Putamen (tissue), 1 donor: Measurements from ENCODE around the gene GPR157.
"Not testable (repeated sequence)": the region's sequence is repeated elsewhere in the genome, so short reads cannot be mapped to it uniquely, and the experiment has no call there.

Experiments
- DNase-seq: peaks from one replicate; pipeline ENCODE4 v3.0.0-alpha.2; 2016; ENCODE audit warnings: low spot score

GPR157 gene

GRCh38 chr1:9115351-9116205 lies 13.3 kb downstream of the GPR157 start:
- no peak for DNase-seq

DNA sequence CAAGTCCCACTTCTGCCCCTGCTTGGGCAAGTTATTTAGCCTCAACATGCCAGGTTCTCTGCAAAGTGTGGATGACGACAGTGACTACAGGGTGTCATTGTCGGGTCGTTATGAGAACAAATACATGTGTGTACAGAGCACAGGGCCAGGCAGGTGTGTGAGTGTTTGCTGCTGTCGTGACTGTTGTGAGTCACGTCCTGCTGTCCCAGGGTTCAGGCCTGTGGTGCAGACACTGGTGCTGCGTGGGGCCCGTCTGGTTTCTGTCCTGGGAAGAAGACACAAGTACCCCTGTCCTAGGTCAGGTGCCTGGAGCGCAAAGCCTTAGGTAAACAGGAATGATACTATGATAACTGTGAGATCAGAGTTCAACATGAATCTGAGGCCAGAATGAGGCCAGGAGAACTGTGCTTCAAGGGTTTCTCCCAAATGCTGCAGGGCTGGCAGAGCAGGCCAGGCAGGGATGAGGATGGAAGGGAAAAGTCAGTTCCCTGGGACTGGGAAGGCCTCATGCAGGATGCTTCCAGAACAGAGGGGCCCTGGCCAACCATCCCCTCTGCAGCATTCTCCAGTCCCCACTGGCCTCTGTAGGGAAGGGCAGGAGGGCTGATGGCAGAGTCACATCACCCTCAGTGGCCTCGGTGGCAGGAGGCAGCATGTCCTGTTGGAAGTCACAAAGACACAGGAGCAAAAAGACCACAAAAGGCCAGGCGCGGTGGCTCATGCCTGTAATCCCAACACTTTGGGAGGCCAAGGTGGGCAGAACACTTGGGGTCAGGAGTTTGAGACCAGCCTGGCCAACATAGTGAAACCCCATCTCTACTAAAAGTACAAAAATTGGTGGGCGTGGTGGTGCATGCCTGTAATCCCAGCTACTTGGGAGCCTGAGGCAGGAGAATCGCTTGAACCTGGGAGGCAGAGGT lies 15.7 kb downstream of the GPR157 start:
- DNase-seq, result no peak

DNA sequence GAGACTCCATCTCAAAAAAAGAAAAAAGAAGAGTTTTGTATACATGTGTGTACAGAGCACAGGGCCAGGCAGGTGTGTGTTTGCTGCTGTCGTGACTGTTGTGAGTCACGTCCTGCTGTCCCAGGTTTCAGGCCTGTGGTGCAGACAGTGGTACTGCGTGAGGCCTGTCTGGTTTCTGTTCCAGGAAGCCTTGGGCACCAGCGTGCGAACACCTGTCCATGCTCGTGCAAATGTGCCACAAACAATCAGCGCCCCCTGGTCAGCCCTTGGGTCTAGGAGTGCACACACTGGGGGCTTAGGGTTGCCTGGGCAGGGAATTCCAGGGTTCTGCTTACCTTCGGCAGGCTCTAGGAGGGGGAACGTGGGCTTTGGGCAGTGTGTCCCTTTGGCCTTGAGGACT lies 16.9 kb downstream of the GPR157 start:
- DNase-seq, result no peak

GRCh38 chr1:9111357-9111691 lies 17.6 kb downstream of the GPR157 start:
- DNase-seq, result no peak

DNA sequence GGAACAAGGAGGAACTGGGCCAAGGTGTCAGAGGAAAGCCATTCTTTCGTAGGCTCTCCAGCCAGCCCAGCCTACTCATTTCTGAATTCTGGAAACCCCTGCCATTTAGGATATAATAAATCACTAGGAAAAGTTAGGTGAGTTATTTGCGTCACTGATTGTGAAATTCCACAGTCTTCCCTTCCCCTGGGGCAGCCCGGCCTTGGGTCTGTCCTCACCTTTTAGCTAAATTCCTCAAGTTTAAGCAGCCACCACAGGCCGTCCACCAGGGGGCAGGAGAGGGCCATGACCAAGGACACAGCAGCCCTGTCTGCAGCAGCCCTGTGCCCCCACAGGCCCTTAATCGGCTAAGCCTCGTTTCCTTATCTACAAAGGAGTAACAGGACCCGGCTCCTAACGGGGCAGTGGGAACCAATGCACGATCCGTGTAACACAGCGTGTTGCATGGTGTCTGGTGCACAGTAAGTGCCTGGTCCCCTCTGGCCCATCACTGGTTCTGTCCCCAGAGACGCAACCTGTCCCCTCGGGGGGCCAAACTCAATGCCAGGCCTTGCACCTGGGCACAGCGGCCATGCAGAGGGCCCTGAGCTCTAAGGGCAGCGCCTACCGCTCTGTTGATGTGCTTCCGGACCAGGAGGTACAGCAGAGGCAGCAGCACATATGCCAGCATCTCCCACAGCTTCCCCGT lies 18.1 kb downstream of the GPR157 start:
- DNase-seq, result peak; percentile 75

GRCh38 chr1:9108056-9108665 lies 20.7 kb downstream of the GPR157 start:
- DNase-seq, result no peak

DNA sequence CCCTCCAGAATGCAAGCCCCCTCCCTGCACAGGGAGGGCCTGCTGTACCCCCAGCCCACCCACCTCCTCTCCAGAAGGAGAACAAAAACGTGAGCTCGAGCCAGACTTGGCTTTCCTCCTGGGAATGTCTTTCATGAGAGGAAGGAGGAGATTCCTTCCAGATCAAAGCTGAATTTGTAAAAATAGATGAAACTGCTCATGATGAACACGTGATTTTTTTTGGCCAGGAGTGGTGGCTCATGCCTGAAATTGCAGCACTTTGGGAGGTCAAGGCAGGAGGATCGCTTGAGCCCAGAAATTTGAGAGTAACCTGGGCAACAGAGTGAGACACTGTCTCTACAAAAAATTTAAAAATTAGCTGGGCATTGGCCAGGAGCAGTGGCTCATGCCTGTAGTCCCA lies 21.8 kb downstream of the GPR157 start:
- DNase-seq, result no peak

- no peak for DNase-seq
Measured at GRCh38 chr1:9106286-9106685, 22.6 kb downstream of the GPR157 start.

- DNase-seq, result no peak
Measured at GRCh38 chr1:9105336-9105867, 23.5 kb downstream of the GPR157 start.

- DNase-seq, result no peak
Measured at GRCh38 chr1:9101510-9102146, 27.3 kb downstream of the GPR157 start.

- DNase-seq, result no peak
Measured at GRCh38 chr1:9100471-9101043, 28.3 kb downstream of the GPR157 start.

DNA sequence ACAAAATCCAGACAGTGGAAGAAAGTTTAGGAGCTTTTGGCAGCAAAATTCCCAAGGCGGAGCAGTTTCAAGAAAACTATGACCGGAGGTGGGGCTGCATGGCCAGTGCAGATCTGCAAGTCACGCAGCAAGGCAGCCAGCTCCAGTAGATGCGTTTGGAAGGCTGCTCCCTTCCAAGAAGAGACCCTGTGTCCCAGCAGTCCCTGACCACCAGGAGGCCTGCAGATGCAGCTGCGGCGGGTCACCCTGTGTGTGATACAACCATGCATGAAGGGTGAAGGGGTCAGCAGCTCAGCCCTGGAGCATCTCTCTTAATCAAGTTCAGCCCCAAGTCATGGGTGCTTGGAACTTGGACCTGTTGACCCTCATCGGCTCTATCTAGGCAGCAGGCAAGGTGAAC lies 29.3 kb downstream of the GPR157 start:
- DNase-seq, result no peak

DNA sequence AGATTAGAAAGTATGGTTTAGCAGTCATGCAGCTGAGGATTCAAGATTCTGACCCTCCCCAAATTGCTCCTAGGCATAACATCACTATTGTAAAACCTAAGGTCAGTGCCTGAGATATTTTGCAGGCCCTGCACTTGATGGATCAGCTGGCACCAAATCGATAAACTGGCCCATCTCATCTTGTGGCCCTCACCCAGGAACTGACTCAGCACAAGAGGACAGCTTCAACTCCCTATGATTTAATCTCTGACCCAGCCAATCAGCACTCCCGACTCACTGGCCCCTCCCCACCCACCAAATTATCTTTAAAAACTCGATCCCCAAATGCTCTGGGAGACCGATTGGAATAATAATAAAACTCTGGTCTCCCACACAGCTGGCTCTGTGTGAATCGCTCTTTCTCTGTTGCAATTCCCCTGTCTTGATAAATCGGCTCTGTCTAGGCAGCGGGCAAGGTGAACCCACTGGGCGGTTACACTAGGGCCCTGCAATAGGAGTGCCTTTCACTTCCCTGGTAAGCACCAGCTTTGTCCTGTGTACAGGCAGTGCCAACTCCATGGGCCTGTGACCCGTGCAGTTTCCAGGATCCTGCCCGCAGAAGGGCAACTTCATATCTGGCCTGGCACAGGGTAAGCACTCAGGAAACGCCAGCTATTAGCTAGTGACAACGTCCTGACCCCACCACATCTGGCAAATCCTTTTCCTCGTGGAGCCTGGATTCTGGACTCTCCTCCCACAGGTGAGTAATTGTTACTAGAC lies 30.8 kb downstream of the GPR157 start:
- DNase-seq, result no peak

- no peak for DNase-seq
Measured at GRCh38 chr1:9095818-9096217, 33.1 kb downstream of the GPR157 start.

DNA sequence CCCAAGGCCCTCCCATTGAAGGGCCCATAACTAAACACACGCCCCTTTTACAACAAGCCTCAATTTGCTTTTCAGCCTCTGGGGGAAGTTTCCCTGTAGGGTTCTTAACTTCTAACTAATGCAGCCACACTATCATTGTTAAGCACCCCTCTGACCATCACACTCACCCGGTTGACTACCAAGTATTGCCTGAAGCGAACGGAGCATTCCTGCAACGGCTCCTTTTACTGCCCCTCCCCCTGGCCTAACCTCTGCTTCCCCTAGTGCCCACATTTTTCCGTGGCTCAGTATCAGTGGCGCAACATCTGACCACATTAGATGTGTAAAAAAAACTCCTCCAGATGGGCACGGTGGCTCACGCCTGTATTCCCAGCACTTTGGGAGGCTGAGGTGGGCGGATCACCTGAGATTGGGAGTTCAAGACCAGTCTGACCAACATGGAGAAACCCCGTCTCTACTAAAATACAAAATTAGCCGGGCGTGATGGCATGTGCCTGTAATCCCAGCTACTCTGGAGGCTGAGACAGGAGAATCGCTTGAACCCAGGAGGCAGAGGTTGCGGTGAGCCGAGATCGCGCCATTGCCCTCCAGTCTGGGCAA lies 34.8 kb downstream of the GPR157 start:
- not testable (repeated sequence) for DNase-seq

- DNase-seq, result no peak
Measured at GRCh38 chr1:9093581-9093980, 35.3 kb downstream of the GPR157 start.

- DNase-seq, result no peak
Measured at GRCh38 chr1:9093091-9093490, 35.8 kb downstream of the GPR157 start.

GRCh38 chr1:9088807-9089206 lies 40.1 kb downstream of the GPR157 start:
- DNase-seq, result no peak

DNA sequence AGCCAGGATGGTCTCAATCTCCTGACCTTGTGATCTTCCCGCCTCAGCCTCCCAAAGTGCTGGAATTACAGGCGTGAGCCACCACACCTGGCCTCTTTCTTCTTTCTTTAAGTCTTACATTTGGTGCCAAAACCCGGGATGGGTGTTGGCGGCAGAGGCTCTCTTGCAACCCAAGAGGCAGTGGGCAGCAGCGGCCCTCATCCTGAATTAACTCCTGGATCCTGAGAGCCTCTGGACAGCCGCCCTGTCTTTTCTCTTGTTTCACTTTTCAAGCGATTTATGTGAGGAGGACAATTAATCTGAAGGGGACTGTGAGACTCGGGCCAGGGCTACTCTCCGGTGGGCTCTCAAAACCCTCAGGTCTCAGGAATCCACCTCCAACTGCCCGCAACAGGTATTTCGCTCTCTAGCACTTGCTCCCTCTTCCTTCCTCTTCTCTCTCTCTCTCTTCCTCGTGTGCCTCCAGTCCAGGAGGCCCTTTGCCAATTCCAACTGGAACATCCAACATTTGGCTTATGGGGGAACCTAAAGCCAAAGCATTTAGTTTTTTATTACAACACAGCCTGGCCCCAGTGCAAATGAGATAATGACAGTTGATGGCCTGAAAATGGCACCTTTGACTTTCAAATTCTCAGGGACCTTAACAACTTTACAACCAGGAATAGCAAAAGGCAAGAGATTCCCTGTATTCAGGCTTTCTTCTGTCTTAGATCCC lies 41.3 kb downstream of the GPR157 start:
- DNase-seq, result no peak
